AG20443 (cell line): ENCODE data around the gene ALMS1.
"Not testable (repeated sequence)": the region's sequence is repeated elsewhere in the genome, so short reads cannot be mapped to it uniquely, and the experiment has no call there.

ENCODE experiments used
- DNase-seq: peaks from one replicate; pipeline ENCODE4 v3.0.0; 2012; ENCODE audit warnings: low spot score, mixed read lengths

Gene ALMS1

DNA sequence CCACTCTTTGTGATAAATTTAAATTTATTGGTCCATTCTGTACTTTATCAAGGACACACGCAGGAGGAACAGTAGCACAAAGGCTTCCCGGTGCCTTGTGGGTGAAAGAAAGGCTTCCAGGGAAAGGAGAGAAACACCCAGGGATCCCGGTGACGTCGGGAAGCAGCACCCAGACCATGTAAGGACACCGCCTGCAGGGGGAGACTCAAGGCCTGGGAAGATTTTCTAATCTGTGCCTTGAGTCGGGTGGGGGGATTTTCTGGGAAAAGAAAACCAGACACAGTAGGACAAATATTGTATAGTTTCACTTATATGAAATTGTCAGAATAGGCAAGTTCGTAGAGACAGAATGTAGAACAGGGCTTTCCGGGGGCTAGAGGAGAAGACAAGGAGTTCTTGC lies 239.0 kb downstream of the ALMS1 start:
- not testable (repeated sequence) for DNase-seq

DNA sequence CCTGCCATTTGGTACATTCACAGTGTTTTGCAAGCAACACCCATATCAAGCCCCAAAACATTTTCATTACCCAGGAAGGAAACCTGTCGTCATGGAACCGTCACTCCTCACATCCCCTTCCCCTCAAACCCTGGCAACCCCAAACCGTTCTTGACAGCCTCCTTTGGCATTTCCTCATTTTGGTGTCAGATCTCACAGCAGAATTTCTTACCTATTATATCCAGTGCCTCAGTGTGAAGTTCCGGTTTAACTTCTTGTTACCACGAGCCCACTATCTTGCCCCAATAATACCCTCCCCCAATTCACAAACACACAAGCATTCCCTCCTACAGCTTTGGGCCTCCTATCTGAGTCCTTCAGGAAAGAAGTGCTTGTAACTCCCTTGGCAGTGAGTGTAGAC lies 240.6 kb downstream of the ALMS1 start:
- DNase-seq, result not testable (repeated sequence)

DNA sequence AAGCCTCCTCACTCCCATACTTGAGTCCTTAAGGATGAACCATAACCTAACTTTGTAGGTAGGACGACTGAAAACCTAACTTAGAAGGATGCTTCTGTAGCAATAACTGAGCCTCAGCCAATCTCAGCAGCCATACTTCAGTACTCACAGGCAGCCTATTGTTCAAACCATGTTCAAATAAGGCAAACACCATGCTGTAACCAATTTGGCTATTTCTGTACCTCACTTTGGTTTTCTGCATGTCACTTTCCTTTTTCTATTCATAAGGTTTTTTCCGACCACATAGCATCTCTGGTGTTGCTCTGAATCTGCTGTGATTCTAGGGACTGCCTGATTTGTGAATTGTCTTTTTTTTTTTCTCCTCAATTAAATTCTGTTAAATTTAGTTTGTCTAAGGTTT lies 242.9 kb downstream of the ALMS1 start:
- DNase-seq, result not testable (repeated sequence)

DNA sequence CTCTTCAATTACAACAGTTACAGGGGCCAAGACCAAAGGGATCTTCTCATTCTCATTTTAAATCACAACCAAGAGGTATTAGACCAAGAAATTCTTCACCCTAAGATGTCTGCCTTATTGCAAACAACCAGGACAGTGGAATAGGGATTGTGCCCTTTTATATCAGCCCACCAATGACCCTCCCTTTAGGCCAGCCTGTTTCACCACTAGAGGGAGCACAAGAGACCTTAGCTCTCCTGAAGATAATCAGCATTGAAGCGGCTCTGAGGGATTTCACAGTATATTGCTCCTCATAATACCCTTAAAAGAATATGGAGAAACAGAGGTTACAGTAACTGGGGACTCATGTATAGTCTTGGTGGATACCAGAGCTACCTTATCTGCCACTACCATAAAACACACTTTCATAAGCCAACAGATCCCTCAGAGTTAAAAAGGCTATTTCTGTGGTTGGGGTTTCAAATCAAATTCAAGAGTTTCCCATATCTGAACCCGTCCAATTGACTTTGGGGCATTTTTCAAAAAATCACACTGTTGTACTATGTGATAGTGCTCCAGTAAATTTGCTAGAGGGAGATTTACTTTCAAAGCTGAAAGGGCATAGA lies 245.1 kb downstream of the ALMS1 start:
- DNase-seq, result not testable (repeated sequence)

DNA sequence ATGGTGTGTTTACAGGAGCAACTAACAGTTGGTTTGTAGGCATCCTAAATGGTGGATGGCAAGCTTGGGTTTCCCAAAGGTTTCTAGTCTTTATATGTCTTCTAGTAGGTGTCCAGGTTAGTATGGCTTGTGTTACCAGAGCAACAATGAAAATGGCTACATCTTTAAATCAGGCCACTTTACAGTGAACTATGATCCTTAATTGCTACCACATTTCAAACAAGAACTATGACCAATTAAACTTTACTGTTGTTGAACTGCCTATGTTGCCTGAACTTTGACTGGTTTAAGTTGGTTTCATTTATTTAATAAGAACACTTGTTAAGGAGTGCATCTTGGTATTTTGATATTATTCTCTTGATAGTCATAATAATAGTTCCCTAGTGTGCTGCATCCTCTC lies 251.3 kb downstream of the ALMS1 start:
- not testable (repeated sequence) for DNase-seq

DNA sequence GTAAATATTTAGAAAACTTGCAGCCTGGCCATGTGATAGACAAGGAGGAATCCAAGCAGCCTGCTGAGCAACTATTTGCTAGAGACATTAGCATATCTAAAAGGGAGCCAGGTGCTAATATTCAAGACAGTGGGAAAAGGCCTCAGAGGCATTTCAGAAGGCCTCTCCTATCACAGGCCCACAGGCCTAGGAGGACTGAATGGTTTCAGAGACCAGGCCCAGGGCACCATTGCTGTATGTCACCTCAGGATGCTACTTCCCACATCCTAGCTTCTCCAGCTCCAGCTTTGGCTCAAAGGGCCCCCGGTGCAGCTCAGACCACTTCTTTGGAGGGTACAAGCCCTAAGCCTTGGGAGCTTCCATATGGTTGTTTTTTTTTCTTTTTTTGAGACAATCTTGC lies 252.8 kb downstream of the ALMS1 start:
- DNase-seq, result no peak

DNA sequence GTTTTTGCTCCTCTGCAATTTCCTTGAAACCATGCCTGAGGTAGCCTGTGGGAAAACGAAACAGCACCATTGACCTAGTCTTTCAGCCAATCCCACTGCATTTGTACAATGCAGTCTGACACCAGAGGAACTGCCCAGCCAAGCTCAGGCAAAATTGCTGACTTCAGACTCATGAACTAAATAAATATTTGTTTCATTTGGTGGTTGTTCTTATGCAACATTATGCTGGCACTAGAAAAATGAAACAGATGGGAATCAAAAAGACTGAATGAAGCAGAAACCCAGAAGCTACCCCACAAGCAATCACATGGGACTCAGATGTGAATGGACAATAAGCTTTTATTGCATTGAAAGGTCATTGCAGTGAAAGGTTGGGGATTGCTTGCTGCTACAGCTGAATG lies 254.9 kb downstream of the ALMS1 start:
- no peak for DNase-seq

DNA sequence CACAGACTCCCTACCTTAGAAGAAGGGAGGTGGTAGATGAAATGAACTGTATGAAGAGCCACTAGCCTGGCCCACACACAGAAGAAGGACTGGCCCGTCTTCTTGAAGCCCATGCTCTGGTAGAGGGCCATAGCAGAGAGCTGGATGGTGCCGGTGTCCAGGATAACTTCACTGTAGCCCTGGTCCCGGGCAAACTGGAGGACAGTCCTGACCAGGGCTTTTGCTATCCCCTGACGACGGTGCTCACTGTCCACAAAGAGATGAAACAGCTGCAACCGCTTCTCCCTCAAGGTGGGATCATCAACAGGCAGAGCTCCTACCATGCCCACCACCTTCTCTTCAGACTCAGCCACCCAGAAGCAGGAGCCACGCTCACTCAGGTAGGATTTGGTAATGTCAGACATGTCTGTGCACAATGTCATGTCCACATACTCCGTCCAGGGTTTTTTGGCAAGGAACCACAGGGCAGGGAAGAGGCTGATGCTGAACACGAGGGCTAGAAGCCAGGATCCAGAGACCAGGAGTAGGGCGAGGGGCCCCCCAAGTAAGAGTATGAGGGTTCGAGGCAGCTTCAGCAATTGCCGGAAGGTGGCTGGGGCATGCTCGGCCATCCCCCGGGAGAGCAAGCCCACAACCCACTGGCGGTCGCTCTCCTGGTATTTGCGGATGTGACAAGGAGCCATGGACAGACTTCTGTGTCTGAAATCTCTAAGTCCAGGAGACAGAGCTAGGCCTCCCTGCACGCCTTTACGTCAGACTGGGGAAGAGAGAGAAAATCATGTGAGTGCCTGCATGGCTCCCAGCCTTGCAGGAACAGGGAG lies 255.5 kb downstream of the ALMS1 start:
- DNase-seq, result no peak

DNA sequence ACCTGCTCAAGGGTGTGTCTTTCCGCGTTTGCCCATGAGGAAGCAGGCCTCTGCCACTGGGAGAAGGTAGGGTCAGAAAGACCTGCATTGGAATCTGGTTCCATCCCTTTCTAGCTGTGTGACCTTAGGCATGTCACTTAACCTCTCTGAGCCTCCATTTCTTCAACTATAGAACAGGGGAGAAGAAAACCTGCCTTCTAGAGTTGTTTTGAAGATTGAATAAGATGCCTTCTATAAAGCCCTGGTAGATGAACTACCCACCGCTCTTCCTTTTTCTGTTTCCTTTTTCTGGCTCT lies 256.1 kb downstream of the ALMS1 start:
- DNase-seq, result no peak

DNA sequence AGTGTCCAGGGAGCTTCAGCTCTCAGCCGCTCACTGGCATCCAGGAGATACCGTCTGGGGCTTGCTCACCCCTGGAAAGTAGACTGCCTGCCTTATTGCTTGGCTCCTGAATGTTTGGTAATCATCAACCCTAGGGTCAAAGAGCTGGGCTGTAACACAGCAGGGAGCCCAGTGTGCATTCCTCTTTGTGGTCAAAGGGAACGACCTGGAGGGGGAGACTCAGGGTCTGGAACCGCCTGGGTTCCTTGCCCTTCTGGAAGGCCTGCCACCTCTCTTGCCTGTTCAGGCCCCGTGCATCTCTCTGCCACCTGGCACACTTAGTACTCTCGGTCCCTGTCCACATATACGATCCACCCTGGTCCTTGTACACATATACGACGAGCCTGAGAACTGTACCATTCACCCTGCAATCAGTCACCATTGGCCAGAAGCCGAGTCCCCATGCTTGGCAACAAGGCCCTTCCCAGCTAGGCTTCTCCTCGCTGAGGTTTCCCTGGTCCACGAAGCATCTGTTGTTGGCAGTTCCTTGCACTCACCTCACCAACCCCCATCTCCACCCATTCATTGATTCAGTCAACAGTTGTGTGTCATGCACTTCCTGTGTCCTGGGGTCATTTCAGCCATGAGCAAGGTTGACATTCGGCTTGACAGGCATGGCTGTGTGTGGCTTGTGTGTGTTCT lies 256.8 kb downstream of the ALMS1 start, which contains the start of gene NAT8:
Gene NAT8 (minus strand): TSS at position 85 of the 681 bp plus-strand sequence. CDS start 794 bp downstream, outside the sequence.
- DNase-seq, result no peak

DNA sequence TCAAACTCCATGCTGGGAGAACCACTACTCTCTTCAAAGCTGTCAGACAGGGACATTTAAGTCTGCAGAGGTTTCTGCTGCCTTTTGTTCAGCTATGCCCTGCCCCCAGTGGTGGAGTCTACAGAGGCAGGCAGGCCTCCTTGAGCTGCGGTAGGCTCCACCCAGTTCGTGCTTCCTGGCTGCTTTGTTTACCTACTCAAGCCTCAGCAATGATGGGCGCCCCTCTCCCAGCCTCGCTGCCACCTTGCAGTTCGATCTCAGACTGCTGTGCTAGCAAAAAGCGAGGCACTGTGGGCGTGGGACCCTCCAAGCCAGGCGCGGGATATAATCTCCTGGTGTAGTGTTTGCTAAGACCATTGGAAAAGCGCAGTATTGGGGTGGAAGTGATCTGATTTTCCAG lies 262.1 kb downstream of the ALMS1 start:
- DNase-seq, result not testable (repeated sequence)

DNA sequence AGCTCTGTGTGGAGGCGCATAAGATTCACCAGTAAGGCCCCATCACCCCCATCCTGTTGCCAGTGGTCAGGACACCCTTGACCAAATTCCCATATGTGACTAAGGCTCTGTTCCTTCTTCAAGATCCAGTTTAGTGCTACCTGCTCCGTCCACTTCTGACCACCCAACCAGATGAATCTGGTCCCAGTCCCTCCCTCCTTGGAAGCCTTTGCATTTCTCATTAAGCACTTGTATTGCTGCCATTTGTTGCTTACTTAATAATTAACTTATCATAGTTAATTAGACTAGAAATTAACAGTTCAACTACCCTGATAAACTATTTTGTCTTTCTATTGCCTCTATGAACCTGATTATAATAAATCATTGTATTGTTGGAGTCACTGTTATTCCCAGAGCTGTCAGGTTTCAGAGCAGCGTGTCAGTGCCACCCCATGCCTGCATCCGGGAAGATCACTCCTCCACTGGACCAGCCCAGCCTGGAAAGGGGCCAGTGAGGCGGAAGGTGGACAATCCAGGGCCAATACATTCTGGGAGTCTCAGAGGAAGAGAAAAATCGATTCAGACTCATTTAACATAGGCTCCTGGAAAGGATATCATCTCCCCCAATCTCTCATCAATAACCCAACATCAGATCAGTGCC lies 266.1 kb downstream of the ALMS1 start:
- no peak for DNase-seq

DNA sequence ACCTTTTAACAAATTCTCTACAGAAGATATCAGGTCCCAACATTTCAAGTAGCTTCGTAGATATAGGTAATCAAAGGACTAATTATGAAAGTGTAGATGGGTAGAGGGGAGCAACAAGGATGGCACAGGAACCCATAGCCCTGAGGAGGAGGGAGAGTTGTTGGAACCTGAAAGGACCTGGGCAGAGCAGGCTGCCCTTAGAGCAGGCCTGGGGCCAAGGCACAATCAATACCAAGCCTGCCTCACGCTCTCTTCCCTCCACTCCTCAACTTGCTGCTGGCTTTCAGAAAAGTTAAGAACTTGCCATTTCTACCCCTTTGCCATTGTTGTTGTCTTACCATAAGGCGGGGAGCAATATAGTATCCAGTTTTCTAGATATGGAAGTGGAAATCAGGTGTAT lies 266.7 kb downstream of the ALMS1 start:
- no peak for DNase-seq

DNA sequence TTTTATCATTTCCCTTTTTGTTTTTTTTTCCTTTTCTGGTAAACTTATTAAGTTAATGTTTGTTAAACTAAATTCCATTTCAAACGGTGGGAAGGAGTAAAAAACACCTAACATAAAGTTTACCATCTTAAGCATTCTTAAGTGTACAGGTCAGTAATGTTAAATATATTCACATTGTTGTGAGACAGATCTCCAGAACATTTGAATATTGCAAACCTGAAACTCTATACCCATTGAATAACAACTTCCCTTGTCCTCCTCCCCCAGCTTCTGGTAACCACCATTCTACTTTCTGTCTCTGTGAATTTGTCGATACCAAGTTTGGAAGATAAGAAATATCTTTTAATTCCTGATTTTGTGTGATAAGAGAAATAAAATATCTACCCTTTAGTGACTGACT lies 268.5 kb downstream of the ALMS1 start:
- no peak for DNase-seq
